B cell (primary cell): ENCODE results near the gene OGT.

ENCODE experiments used
- CTCF ChIP-seq: fragments of 200-600 bp; IDR thresholded peaks from one replicate; pipeline ENCODE4 v1.8.0; 2022; ENCODE audit warnings: antibody characterized with exemption, mild to moderate bottlenecking
- EZH2 ChIP-seq: IDR thresholded peaks from 2 replicates; pipeline ENCODE4 v1.6.1; 2012; ENCODE audit warnings: borderline replicate concordance, low read depth, mild to moderate bottlenecking, moderate library complexity, low read length; ENCODE audit not compliant: insufficient read depth, poor library complexity, severe bottlenecking

- TF ChIP-seq CTCF (no peak), EZH2 (no peak)
Observed at GRCh38 chrX:71579136-71579989, 46.5 kb downstream of the OGT start.
